HL-60 (cell line): Measurements from ENCODE around the gene CCT4.

ENCODE experiments used
- GABPA ChIP-seq: IDR thresholded peaks from 2 replicates; pipeline ENCODE4 v1.6.1; 2012; ENCODE audit warnings: low read depth
- POLR2AphosphoS5 ChIP-seq: IDR thresholded peaks from 2 replicates; pipeline ENCODE4 v1.6.1; 2012; ENCODE audit warnings: low read depth
- SPI1 ChIP-seq: IDR thresholded peaks from 2 replicates; pipeline ENCODE4 v1.6.1; 2012; ENCODE audit warnings: low read depth, mild to moderate bottlenecking, borderline replicate concordance
- TF ChIP-seq, protein P1 (sequence below): IDR thresholded peaks from 2 replicates; pipeline ENCODE4 v1.6.1; 2012; ENCODE audit warnings: low read depth; ENCODE audit not compliant: insufficient replicate concordance
- TF ChIP-seq, protein P2 (sequence below): IDR thresholded peaks from one replicate; pipeline ENCODE4 v1.5.1; 2011; ENCODE audit warnings: low read length, control low read depth, inconsistent platforms; ENCODE audit not compliant: insufficient read depth

DNA sequence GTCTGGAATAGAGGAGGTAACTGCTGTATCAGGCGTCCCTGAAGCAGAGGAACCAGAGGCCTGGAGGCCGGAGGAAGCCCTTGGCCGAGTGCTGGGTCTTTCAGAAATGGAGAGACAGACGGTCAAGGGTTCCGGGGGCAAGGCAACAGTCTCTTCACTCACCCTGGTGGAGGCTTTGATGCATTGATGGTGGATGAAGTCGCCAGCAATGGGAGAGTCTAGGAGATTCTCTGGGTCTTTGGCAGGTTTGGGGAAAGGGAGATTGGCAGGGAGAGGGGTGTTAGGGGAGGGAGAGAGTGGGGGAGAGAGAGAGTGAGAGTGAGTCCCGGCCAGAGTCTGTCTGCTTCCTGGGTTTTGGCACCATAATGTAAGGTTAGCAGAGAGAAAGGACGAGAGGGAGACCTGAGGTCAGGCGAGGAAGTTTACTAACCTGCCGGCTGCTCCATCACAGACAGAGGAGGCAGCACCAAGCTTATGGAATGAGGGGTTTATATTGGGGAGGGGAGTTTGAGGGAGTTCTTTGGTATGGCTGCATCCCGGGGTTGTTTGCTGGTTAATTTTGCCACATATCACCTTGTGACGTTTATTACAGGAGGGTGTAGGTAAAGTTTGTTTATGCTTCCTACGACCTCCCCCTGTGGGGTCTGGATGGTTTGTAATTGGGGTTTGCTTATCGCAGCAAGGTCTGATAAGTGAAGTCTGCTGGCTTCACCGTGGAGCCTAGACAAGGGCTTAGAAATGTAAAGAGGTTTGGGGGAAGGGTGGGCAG is 36.6 kb upstream of the CCT4 start:
- TF ChIP-seq, protein P1, sequence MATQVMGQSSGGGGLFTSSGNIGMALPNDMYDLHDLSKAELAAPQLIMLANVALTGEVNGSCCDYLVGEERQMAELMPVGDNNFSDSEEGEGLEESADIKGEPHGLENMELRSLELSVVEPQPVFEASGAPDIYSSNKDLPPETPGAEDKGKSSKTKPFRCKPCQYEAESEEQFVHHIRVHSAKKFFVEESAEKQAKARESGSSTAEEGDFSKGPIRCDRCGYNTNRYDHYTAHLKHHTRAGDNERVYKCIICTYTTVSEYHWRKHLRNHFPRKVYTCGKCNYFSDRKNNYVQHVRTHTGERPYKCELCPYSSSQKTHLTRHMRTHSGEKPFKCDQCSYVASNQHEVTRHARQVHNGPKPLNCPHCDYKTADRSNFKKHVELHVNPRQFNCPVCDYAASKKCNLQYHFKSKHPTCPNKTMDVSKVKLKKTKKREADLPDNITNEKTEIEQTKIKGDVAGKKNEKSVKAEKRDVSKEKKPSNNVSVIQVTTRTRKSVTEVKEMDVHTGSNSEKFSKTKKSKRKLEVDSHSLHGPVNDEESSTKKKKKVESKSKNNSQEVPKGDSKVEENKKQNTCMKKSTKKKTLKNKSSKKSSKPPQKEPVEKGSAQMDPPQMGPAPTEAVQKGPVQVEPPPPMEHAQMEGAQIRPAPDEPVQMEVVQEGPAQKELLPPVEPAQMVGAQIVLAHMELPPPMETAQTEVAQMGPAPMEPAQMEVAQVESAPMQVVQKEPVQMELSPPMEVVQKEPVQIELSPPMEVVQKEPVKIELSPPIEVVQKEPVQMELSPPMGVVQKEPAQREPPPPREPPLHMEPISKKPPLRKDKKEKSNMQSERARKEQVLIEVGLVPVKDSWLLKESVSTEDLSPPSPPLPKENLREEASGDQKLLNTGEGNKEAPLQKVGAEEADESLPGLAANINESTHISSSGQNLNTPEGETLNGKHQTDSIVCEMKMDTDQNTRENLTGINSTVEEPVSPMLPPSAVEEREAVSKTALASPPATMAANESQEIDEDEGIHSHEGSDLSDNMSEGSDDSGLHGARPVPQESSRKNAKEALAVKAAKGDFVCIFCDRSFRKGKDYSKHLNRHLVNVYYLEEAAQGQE, result no peak
- TF ChIP-seq, protein P2, sequence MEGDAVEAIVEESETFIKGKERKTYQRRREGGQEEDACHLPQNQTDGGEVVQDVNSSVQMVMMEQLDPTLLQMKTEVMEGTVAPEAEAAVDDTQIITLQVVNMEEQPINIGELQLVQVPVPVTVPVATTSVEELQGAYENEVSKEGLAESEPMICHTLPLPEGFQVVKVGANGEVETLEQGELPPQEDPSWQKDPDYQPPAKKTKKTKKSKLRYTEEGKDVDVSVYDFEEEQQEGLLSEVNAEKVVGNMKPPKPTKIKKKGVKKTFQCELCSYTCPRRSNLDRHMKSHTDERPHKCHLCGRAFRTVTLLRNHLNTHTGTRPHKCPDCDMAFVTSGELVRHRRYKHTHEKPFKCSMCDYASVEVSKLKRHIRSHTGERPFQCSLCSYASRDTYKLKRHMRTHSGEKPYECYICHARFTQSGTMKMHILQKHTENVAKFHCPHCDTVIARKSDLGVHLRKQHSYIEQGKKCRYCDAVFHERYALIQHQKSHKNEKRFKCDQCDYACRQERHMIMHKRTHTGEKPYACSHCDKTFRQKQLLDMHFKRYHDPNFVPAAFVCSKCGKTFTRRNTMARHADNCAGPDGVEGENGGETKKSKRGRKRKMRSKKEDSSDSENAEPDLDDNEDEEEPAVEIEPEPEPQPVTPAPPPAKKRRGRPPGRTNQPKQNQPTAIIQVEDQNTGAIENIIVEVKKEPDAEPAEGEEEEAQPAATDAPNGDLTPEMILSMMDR, result no peak
- TF ChIP-seq SPI1, result no peak
- no peak for TF ChIP-seq POLR2AphosphoS5
- TF ChIP-seq GABPA, result no peak
